NCI-H1436 (cell line): ENCODE measurements around the gene SUDS3.

Source experiments
- DNase-seq: peaks from one replicate; lab custom pipeline; 2025; lab: John Stamatoyannopoulos, UW

SUDS3 gene

GRCh38 chr12:118357257-118358007 is 18.9 kb upstream of the SUDS3 start:
- DNase-seq, result no peak

GRCh38 chr12:118358008-118358359 is 18.4 kb upstream of the SUDS3 start:
- no peak for DNase-seq

DNA sequence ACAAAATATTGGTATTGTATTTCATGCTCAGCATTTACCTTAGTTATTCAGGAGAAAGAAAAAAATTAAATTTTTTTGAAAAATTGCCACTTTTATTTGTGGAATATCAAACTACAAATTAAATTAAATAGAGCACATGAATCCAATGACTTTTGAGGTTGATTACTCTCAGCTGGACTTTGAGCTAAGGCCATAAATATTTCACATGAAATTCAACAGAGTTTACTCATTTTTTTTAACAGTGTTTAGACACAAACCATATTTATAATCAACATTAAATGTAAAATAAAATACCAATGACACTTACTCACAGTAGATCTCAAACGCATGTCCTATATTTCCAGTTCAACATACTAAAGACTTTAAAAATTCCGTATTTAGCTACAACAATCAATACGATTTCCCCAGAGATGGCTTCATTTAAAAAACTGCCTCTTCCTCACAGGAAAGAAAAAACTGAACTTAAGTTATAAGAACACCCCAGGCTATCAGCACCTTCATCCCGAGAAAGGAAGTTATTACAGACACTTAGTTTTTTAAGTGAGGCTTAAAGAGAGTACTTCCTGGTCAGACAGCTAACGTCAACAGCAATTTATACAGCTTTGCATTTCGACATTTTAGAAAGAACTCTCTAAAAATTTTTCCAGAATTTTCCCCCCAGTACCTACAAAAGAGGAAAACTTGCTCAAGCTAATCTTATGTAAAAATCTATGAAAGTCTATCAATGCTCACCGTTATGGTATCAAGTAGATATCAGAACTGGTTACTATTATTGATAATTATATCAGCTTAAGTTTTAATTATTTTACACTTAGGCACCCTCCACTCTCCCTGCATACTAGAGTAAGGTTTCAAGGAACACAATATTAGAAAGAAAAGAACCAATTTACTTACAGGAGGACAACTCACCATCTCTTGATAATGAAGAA is 17.5 kb upstream of the SUDS3 start:
- DNase-seq, result no peak

DNA sequence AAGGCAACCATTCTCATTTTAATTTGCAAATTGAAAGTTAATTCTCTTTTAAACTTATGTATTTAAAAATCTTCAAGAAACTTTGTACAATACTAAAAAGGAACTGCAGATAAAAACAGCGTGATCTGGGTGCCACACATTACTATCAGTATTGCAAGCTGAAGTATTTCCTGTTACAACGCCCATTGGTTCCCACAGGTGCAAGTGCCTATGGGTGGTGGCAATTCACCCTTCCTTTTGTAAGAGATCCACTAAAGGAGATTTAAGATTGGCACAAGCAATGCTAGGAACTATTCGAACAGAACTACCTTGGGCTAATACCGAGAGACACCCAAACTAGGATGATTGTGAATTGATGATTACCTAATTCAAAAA is 16.8 kb upstream of the SUDS3 start:
- no peak for DNase-seq

GRCh38 chr12:118361092-118361404 is 15.3 kb upstream of the SUDS3 start:
- DNase-seq, result no peak

DNA sequence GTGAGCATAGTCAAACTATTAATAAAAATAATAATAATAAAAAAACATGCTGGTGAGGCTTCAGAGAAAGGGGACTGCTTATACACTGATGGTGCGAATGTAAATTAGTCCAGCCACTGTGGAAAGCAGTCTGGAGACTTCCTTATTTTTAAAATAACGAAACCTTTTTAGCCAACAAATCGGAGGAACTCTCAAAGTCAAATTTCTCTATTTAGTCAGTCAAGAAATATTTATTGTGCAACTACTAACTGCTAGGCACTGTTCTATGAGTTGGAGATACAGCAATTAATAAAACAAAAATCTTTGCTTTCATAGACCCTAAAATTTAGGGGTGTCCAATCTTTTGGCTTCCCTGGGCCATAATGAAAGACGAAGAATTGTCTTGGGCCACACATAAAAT is 14.5 kb upstream of the SUDS3 start:
- no peak for DNase-seq

DNA sequence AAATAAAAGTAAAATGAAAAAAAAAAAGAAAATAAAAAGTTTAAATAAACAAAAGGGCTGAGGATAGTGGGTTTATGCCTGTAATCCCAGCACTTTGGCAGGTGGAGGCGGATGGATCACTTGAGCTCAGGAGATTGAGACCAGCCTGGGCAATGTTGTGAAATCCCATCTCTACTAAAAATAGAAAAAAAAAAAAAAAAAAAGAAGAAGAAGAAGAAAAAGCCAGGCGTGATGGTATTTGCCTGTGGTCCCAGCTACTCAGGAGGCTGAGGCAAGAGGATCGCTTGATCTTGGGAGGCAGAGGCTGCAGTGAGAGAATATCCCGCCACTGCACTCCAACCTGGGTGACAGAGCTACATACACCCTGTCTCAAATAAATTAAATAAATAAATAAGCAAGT is 7.5 kb upstream of the SUDS3 start:
- no peak for DNase-seq

GRCh38 chr12:118370601-118371000 is 5.8 kb upstream of the SUDS3 start:
- no peak for DNase-seq

DNA sequence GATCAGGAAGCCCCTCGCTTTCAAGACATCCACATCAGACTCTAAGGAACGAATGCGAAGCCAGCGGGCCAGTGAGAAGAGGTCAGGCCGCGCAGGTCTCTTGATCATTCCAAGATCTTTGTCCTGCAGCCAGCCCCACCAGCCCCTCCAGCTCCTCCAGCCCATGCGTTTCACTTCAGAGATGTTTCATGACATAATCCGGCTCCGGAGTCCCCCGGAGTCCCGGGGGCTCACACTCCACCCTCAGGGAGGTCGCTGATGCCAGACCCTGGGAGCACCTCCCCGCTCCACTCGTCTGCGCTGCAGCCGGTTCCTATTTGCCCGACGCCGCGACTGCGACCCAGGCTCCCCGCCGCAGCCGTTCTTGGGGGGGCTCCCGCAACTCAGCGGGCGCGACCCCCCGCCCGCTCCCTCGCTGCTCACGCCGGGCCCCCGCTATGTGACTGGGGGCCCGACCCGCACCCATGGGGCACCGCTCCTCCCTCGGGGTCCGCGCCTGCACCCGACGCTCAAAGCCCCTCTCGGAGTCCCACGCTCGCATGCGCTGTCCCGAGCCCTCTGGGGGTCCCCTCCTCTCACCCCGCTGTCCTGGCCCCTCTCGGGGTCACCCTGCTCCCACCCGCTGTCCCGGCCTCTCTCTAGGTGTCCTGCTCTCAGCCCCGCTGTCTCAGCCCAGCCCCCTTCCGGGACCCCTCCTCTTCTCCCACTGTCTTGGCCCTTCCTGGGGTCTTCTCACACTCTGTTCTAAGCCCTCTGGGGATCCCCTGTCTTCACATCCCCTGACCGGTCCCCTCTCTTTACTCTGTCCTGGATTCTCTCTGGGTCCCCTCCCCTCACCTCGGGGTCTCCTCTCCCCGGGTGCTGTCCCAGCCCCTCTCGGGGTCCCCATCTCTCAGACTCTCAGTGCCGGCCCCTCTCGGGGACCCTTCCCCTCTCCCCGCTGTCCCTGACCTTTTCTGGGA is 4.8 kb upstream of the SUDS3 start:
- DNase-seq, result no peak

DNA sequence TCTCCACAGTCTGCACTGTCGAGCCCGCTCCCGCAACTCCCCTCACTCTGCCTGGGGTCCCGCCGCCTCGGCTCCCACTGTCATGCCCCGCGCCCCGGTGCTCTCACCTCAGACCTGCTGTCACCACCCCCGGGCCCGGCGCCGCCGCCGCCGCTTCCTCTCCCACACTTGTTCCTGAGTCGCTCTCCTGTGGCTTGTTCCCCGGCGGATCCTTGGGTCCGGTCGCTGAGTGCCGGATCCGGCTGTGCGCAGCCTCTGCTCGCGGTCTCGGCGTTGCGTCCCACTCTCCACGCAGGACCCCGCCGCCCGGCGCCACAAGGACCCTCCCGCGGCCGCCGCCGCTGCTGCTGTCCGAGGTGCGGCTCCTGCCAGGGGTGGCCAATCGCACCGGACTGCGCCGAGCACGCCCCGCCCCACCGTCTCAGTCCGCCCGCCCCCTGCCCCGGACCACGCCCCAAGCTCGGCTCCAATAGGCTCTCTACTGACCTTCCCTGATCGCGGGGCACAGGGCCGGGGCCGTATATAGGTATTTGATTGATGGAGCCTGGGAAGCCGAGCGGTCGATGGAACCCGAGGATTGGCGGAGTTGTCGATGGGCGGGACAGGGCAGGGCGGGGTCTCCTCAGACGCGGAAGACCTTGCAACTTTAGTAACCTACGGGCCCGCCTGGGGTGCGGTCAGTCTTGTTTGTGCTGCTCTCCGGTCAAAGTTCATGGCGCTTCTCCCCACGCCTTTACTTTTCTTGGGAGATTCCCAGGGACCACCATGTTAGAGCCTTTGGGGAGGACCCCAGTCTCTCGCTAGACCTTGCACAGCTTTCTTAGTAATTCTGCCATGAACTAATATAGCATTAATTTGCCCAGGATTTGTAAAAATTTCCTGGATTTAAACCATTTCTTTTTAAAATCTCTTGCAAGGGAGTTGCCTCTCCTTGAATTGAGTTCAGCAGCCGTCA is 3.5 kb upstream of the SUDS3 start, which contains the start of gene TAOK3:
TAOK3 (minus strand) TSS at position 367 of the 955 bp plus-strand sequence. CDS start 117,340 bp downstream, outside the sequence.
- peak; percentile 98 for DNase-seq

DNA sequence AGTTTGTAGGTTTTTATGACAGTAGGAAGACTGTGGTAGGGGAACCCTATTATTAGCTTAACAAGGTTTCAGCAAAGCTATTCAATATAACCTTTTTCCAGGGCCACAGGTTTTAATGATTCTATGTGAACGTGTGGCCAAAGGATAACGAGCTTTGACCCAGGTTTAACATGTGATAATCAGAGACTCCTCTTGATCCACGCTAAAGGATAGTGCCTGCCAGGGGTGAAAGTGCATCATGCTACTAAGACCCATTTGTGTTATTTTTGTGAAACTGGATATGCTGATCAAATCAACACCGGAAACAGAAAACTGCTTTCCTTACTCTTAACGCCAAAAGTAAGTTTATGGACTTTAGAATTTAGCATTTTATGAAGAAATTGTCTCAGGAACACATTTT is 2.7 kb upstream of the SUDS3 start:
- DNase-seq, result no peak

- DNase-seq, result no peak
Measured at GRCh38 chr12:118374126-118374725, 2.1 kb upstream of the SUDS3 start.

GRCh38 chr12:118374909-118375308 is 1.4 kb upstream of the SUDS3 start:
- no peak for DNase-seq

DNA sequence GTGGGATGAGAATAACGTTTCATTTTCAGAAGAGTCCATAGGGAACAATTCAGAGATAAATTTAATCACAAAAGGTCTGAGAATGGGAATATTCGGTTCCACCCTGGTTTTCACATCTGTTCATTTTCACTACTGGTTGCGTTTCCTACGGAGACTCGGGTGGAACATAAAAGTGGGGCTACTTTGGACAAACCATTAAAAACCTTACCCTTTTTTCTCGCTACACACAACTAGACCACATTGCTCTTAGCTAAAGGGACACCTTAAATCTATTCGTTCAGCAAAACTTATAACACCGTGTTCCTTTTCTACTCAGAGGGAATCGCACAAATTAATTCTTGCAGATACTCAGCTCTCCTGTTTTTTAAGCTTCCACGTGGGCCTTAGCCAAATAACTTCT is 1.0 kb upstream of the SUDS3 start:
- no peak for DNase-seq

- DNase-seq, result no peak
Measured at GRCh38 chr12:118377021-118377883, 897 bp downstream of the SUDS3 start.

- DNase-seq, result peak; percentile 25
Measured at GRCh38 chr12:118377884-118378470, 1.6 kb downstream of the SUDS3 start.

DNA sequence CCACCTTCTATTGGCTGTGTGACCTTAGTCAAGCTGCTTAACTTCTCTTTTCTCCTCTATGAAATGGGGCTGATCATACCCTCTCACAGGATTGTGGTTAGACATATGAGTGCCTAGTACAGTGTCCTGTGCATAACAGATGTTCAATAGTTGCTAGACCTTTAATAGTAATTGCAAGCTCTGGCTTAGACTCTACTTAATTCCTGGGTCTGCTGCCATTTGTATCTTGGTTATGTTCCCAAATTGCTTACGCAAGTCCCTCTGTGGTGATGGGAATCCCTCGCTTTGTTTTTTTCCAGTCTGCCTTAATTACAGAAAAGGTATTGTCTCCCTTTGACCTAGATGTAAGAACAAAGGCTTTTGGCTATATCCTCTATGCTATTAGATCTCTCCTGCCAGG is 15.1 kb downstream of the SUDS3 start:
- DNase-seq, result no peak

DNA sequence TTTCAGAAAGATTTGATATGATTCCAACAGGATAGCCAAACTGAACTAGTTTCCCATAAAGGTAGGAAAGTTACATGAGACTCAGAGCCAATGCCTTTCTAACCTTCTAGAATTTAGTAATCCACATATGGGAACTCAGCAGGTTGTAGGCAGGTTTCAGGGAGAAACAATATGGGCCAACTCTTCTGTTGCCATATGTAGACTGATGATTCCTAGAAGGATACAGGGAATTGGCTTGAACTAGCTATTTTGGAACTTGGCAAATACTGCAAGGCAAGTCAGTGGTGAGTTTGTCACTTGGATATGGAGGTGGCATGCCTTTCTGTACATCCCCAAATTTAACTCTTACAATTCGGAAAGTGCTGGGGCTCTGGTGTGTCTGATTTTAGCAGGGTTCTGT is 15.5 kb downstream of the SUDS3 start:
- no peak for DNase-seq

DNA sequence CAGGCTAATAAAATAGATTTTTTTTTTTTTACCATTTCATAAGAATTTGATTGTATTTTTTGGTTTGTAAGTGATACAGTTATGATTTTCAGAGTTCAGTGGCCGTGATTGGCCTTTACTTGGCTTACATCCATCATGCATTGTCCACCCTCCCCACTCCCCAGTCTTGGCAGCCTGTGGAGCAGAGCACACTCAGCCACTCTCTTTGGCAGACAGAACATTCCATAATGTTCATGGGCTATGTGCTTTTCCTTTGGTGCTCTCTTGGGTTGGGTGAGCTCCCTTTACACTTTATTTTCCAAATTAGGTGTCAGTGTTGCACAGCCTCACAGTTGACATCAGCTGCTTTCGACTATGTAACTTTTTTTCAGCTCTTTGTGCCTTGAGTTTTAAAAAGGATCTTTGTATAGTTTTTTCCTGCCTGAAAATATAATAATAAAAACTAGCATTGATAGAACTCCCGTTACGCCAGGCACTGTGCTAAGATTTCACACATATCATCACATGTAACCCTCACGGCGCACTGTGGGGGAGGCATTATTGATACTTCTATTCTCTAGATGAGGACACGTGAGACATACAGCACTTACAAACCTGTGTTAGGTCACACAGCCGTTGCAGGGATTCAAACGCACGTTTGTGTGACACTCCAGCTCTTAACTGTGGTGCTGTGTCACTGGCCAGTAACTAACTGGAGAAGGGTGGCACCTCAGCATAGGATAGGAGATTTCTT is 21.5 kb downstream of the SUDS3 start:
- DNase-seq, result no peak
